Erythroblast (primary cell): ENCODE data around the gene CRYZL1.

ENCODE experiments used
- GATA1 ChIP-seq: IDR thresholded peaks from 2 replicates; pipeline ENCODE4 v1.6.1; 2011; ENCODE audit warnings: low read depth, mild to moderate bottlenecking, control low read depth, low read length, moderate library complexity
- POLR2A ChIP-seq: IDR thresholded peaks from 2 replicates; pipeline ENCODE4 v1.6.1; 2011; ENCODE audit warnings: mild to moderate bottlenecking, low read length

- TF ChIP-seq POLR2A (no peak), GATA1 (no peak)
Observed at GRCh38 chr21:33539616-33540015, 101.9 kb downstream of the CRYZL1 start.
